GM21723 (cell line): ENCODE results near the gene POU4F1.

ENCODE experiments used
- ATAC-seq: cut with Tn5 transposase; IDR thresholded peaks from one replicate; pipeline ENCODE4 v1.9.1; 2021; ENCODE audit warnings: mild to moderate bottlenecking, moderate library complexity; ENCODE audit not compliant: unreplicated experiment

Gene POU4F1

DNA sequence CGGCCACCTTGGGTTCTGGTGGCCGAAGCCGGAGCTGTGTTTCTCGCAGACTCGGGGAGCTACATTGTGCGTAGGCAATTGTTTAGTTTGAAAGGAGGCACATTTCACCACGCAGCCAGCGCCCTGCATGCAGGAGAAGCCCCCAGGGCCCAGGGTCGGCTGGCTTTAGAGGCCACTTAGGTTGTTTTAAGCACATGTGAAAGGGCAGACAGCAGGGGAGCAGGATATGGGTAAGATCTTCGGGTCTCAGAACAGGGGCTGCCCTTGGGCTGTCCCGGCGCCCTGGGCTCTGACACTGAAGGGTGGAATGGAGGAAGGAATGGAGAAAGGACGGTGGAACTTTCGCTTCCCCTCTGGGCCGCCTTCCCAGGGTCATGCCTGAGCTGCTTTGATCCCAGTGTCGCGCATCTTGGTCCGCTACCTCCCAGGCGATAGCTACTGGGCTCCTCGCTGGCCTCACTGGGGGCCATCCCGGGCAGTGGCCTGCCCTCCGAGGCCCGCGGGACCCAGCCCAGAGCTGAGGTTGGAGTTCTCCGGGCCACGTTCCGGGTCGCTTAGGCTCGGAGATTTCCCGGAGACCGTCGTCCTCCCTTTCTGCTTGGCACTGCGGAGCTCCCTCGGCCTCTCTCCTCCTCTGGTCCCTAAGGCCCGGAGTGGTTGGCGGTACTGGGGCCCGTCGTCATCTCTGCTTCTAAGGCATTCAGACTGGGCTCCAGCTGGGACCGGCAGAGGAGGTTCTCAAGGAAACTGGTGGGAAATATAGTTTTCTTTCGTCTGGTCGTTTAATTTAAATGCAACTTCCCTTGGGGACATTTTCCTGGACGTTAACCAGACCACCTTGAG is 4.3 kb upstream of the POU4F1 start:
- no peak for ATAC-seq

DNA sequence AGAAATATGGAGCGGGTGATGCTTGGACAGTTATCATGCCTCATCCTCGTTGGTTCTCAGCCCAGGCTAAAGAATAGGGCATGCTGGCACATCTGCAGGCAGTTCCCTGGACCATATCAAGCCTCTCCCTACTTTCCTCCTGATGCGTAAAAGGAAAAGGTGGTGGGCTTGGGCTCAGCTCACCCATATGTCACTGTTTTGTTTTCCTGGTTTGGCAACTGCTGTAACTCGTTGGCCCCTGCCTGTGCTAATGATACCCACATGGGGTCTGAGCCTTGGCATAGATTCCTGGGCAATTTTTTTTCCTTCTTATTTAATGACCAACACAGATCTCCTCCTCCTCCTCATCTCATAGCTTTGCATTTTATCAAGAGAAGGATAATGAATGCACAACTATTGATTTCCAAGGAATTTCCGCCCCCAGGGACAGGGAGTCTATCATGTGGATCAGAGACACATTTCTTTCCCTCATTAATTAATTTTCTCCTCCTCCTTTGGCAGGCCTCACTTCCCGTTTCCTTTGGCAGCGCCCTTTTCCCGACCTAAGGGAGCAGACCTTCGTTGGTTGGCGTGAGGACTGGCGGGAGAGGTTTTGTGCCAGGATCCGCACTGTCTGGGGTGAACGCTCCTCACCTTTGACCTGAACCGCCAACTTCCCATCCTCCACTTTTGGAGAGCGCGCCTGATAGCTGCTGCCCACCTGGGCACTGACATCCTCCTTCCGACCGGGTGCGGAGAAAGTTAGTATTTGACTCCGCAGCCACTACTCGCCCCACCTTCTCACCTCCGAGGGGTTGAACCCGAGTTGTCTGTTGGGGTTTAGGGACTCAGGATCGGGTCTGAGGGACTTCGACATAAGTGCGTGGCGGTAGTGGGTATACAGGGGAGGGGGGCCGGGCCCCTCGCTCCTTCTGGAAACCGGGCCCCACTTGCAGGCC is 3.4 kb upstream of the POU4F1 start:
- ATAC-seq = no peak

DNA sequence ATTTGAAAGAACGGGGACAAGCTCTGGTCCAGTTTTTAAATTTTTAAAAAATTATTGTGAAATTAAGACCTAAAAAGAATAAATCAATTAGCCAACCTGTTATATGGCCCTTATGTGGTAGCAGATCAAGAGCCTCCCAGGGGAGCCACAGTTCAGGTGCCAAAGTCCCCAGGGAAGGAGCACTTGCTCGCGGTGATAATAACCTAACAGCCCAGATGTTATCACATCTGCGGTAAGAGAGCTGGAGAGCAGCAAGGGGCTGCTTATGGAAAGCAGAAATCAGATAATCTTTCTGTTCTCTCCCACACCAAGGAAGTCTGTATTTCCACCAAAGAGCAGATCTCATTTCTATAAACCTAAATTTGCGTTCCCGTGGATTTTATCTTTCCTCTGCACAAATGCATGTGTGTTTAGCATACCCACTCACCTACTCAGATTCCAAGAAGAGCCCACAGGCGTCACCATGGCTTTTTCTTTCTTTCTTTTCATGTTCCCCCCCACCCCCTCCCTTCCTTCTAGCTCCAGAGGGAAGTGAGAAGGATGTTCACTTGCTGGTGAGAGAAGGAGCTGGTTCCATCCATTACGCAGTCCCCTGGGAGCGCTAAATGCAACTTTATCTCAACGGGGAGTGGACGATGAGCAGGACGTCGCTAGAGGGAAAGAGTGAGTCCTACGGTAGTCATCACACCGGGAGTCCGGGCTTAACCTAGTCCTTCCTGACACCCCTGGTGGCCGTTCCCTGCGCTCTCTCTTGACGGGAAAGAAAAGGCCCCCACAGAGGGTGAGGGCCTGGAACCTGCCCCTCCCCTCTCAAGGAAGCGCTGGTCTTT is 1.6 kb upstream of the POU4F1 start:
- ATAC-seq = no peak

DNA sequence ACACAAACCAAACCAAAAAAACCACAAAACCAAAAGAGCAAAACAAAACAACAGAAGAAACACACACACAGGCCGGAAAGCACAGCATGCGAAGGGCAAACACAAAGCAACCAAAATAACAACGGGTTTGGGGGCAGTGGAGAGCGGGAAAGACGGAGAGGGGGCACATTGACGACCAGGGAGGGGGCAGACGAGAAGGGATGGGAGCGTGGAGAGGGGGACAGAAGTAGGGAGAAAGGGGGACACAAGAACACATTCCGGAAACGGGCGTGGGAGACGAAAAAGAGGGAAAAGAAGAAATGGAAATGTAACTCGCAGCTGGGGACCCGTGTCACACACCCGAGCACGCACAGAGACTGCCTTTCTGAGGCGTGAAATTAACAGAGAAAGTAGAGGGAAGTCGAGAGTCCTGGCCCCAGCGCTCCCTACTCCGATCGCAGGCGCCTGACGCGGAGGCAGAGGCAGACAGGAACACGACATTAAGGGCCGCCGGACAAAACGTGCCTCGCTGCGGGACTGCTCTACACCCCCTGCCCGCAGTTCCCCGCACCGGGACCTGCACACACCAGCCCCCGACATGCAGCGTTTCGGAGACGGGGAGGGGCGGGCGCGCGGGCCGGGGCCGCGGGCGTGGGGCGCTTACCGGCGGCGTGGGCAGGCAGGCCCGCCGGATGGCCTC is 652 bp downstream of the POU4F1 start:
- peak; percentile 30 for ATAC-seq

DNA sequence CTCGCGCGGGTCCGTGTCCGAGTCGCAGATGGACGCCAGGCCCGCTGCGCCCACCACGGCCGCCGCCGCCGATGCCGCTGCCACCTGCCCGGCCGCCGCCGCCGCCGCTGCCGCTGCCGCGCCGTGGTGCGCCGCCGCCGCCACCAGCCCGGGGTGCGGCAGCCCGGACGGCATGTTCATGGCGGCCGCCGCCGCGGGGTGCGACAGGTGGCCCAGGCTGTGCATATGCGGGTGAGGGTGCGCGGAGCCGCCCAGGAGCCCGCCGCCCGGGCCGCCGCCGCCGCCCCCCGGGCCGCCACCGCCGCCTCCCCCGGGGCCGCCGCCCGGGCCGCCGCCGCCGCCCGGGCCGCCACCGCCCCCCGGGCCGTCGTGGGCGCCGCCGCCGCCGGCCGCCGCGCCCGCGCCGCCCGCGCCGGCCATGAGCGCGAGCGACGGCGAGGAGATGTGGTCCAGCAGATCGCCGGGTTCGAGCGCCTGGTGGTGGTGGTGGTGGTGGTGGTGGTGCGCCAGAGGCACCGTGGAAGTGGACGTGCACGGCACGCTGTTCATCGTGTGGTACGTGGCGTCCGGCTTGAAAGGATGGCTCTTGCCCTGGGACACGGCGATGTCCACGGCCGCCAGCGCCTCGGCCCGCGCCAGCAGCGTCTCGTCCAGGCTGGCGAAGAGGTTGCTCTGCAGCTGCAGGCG is 1.3 kb downstream of the POU4F1 start:
- ATAC-seq = no peak

DNA sequence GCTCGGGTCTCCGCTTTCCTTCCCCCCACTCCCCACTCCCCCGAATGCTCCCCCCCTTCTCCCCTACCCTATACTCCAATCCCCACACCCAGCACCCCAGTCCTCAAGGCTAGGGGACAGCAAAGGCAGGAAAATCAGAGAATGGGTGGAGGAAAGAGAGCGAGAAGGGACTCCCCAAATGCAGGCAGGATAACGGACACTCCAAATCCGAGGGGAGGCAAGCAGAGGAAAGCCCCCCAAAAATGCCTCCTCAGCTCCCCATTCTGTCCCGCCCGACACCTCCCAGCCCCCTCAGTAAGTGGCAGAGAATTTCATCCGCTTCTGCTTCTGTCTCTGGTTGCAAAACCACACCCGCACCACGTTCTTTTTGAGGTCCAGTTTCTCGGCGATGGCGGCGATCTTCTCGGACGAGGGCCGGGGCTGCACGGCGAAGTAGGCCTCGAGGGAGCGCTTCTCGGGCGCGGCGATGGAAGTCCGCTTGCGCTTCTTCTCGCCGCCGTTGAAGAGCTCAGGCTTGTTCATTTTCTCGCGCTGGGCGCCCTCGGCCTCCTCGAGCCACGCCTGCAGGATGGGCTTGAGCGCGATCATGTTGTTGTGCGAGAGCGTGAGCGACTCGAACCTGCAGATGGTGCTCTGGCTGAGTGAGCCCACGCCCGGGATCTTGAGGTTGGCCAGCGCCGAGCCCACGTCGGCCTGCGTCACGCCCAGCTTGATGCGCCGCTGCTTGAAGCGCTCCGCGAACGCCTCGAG is 2.1 kb downstream of the POU4F1 start:
- ATAC-seq = no peak

DNA sequence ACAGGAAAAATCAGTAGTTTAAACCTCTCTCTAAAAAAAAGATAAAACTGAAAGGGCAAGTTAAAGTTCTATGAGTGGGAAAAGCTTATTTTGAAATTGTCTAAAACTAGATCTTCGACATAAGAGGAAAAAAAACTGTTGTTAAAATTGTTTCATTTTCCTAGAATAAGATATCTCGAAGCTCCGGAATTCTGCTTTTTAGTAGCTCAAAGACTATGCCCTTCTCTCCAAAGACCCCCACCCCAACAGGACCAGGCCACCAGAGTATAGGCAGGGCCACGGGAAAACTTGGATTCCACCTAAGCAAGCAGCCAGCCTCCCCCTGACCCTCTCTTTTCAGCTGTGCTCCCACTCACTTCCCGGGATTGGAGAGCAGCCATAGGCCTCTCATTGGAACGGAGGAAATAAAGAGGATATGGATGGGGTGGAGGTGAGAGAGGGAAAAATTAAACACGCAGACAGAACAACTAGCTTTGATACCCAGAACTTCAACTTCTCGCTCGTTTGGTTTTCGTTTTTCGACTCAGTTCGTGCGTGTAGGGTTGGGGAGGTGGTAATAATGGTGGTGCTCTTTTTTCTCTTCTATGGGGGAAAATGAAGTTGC is 3.0 kb downstream of the POU4F1 start:
- ATAC-seq = no peak

DNA sequence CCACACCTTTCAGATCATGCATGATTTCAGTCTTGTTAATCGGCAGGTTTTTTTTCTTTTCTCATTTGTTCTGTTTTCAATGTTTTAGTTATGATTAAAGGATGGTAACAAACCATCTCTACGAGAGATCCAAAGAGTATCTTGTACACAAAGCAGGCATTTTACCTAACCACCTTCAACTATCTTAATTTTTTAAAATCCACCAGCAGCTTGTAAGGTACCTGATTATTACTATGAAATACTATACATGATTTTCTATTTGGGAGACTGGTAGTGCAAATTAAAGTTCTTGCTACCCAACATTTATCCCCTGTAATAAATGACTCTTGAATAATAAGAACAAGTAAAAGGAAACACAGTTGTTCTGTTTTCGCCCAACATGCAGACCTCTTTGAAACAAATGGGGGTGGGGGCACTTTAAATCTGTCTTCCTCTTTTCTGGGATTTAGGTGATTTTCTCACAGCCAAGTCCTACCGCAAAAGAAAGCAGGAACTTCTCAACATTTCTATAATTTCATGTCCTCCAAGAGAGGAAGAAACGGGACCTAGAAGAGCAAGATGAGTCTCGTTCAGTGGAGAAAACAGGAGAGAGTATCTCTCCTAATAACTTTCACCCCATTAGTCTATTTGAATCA is 3.6 kb downstream of the POU4F1 start:
- no peak for ATAC-seq

DNA sequence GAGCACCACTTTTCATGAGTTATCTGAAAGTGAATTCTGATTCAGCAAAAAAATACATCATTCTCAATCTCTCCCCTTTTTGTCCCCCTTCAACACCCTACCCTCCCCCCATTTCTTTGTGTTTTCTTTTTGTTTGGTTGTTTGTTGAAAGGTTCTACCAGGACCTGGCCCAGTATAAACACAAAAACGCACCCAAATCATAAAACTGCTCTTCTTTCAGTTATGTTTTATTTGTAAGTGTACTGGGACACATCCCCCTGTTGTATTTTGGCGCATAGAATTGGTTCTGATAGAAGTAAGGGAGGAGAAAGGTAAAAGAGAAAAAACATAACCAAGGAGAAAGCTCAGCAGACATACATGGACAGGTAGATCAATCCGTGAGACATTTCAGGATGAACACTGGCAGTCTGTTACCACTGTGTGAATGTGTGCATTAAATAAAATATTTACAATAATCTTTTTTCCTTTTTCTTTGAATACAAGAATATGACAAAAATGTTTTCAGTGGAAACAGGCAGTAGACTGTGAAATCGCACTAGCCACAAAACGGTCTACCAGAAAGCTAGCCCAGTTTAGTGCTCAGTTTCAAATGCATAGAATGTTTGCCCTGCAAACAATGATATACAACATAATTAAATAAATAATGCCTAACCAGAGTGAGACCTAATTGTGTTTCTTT is 4.2 kb downstream of the POU4F1 start:
- no peak for ATAC-seq

DNA sequence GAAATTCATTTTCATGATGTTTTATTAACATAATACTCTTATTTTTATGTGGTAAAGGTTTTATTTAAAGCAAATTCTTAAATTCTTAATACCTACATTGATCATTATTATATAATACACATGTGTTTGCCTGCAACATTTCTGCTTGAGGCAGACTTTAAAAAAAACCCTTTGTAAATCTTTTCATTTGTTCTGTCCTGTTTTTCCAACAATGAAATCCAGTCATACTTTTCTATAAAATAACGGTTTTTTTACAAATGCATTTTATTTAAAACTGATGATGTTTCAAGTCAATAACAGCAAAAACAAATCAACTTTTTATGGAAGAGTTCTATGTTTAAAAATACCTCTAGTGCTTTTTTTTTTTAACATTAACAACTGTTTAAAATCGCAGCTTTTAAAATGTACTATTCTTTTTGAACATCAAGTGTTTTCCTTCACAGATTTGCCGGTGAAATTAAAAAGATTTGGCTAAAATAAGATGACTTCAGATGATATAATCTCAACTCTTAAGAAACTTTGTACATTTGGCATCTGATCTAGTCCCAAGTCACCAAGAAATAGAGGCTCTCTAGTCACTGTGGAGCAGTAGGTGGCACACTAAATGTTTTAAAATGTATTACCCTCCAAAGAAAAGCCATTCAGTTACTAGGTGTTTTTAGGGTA is 5.1 kb downstream of the POU4F1 start:
- no peak for ATAC-seq

DNA sequence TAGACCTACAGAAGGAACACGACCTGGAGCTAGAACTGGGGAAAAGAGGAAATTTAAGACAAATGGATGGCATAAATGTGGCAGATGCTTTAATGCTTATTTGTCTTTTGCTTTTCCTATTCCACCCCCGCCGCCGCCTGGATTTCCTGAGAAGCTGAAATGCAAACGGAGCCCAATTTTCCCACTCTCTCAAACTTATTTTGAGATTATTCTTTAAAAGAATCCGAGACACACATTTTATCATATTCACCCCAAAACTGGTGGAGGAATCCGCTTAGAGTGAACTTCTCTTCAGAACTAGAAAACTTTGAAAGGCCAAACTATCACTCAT is 5.8 kb downstream of the POU4F1 start:
- no peak for ATAC-seq

DNA sequence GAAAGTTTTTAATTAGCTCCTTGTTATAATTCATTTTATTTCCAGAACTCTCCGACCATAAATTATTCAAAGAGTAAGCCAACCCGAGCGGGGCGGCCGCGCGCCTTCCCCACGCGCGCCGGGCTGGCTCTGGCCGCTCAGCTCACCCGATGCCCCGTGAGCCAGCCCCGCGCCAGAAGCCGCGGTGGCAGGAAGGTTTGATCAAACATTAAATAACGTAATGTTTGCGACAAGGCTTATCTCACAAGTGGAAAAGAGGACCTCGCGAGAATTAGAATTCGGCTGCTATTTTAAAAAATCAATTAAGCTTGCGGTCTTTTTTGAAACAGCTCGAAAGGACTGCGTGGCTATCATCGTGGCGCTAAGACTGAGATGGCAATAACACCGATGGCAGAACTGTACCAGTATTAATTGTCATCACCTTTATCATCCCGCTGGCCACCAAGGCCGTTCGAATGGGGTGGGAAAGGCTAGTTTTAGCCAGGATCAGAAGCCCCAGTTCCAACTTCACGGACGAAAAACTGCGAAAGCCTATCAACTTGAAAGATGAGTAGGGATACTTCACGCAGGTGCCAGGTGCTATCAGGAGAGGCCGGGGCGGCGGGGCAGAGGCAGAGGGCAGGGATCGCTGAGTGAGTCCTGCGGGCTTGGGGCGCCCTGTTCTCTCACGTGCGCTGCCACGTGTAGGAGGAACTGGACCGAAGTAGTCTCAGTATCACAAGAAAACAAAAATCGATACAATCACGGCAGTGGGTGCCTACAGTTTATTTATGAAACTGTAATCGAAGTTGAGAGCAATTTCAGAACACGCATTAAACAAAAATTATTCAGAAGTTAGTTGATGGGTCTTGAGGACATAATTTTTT is 6.4 kb downstream of the POU4F1 start:
- no peak for ATAC-seq

DNA sequence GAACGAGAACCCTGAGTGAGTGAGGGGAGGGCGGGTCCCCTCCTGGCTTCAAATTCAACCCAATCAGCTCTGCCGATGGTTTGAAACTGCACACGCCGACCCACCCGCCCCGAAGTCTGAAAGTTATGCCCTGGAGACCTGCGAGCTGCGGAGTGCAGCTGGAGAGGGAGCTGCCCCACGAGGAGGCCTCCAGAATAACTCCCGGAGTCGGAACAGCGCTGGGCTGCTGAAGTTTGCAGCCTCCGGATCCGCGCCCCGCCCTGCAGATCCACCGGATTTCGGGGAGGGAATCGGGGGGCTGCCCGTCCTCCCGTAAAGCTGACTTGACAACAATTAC is 7.0 kb downstream of the POU4F1 start:
- no peak for ATAC-seq

DNA sequence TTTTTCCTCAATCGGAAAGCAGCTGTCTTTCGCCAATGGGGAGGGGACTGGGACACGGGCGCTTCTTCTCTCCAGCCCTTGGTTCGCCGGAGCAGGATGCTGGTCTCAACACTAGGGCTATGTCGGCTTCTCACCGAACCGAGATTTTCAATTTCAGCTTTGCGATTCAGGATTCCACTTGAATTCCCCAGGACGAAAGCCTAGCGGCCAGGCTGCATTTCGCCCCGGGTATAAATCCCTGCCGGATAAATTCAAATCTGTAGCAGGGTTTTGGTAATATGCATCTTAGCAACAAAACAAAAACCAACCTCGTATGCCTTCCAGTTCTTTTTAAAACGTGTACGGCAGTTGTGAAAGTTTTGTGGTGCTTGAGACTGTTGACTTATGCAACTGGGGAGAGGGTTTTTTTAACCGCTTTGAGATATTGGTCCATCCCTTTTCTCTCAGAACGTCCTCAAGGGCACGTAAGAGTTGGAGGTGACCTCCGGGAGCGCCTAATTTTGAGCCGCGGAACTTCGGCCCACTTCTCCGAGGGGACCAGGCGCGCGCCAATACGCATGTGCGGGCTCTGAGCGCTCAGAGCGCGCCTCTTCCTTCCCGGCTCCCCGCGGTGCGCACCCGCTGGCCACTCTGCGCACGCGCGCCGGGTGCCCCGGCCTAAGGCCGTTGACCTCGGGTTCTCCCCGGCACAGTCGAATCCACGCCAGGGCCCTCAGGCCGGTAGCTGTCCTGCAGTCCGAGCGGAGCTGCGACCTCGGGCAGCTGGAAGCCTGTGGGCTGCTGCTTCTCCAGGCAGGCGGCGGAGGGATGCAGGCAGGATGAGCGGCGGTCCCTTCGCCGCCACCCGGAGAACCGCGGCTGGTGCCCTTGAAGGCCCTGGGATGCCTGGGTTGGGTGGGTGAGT is 7.6 kb downstream of the POU4F1 start:
- ATAC-seq = peak; percentile 73

DNA sequence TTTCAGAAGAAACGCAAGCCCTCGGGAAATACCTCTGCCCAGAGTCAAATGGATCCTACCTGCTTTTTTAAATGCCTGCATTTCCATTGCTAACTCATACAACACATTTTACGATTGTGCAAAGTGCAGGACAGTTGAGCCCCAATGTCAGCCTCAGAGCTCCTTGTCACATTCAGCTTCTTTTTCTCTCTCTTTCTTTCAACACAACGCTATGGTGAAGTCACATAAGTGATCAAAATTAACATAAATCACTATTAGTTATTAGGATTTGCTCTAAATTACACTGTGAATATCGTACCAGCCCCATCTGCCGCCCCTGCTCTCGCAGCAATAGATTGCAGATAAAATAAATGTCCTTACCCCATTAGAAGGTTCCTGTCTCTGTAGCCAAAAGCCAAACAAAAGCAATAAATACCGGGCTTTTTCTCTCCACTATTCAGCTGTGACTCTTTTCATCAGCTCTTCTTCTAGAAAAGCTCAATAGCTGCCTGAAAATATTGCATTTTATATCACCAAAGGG is 8.8 kb downstream of the POU4F1 start:
- ATAC-seq = no peak
